ENCODE measurements around the gene PRSS21. TPM values are rescaled to one million over a fixed set of nuclear protein-coding genes. Genes with fewer than 3 reads are reported as not detected.

PRSS21 gene
- total RNA-seq, 1 donor from 2014 or later, result 4.5 TPM

GRCh38 chr16:2856686-2857450, 39.8 kb downstream of the PRSS21 start:
- FAIRE-seq, result no peak
- TF ChIP-seq, protein P1, sequence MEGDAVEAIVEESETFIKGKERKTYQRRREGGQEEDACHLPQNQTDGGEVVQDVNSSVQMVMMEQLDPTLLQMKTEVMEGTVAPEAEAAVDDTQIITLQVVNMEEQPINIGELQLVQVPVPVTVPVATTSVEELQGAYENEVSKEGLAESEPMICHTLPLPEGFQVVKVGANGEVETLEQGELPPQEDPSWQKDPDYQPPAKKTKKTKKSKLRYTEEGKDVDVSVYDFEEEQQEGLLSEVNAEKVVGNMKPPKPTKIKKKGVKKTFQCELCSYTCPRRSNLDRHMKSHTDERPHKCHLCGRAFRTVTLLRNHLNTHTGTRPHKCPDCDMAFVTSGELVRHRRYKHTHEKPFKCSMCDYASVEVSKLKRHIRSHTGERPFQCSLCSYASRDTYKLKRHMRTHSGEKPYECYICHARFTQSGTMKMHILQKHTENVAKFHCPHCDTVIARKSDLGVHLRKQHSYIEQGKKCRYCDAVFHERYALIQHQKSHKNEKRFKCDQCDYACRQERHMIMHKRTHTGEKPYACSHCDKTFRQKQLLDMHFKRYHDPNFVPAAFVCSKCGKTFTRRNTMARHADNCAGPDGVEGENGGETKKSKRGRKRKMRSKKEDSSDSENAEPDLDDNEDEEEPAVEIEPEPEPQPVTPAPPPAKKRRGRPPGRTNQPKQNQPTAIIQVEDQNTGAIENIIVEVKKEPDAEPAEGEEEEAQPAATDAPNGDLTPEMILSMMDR (IDR thresholded peaks at IDR 0.05; ENCODE audit: insufficient read depth, low read length, severe bottlenecking), result no peak
- no peak for DNase-seq (ENCODE audit: low read depth)
- Histone ChIP-seq H3K36me3 (ENCODE audit: control insufficient read depth, insufficient read depth, low read length) (no peaks in the 10 kb centered on the region), H3K27me3 (ENCODE audit: control insufficient read depth, insufficient read depth, low read length) (no peaks in the 10 kb centered on the region), H3K4me3 (ENCODE audit: low read depth, low read length) (peak overlapping the region; percentile 47)

GRCh38 chr16:2857451-2858244, 40.6 kb downstream of the PRSS21 start, which contains the start of gene PRSS22:
PRSS22 (minus strand) TSS chr16:2858170; CDS start chr16:2858104, 66 bp downstream.
- Histone ChIP-seq H3K4me3 (ENCODE audit: low read depth, low read length) (peak within 1 kb of the TSS; percentile 47), H3K36me3 (ENCODE audit: control insufficient read depth, insufficient read depth, low read length) (no peaks in the 10 kb centered on the region), H3K27me3 (ENCODE audit: control insufficient read depth, insufficient read depth, low read length) (no peaks in the 10 kb centered on the region)
- peak; percentile 27 for DNase-seq (ENCODE audit: low read depth)
- FAIRE-seq, result no peak
- TF ChIP-seq, protein P1 (IDR thresholded peaks at IDR 0.05; ENCODE audit: insufficient read depth, low read length, severe bottlenecking), result no peak

DNA sequence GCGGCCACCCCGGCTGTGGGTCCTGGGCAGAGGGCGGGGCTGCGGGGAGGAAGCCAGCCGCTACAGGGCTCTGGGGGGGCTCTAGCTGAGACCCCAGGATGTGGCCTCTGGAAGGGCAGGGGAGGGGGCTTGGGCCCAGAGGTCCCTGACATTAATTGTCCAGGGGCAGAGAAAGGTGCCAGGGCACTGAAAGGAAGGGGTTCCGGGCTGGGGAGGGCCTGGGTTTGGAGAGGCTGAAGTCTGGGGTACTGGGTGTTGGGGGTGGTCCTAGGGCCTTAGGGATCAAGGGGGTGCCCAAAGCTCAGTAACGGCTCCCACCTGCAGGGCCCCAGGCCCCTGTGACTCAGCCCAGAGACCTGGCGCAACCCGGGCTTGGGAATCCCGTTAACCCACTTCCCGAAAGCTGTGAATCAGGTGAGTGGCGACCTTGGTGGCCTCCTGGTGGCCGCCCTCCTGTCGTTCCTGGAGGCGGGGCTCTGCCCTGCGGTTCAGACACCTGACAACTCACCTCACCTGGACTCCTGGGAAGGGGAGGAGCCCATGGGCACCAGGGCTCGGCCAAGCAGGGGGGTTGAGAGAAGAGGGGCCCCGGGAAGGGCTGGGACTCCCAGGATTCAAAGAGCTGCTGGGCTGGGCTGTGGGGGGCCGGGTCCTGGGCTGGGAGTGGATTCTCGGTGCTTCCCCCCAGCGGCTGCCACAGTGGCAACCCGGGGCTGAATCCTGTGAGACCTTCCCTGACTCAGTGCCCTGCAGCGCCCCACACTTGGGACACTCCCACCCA, 41.4 kb downstream of the PRSS21 start:
- peak; percentile 68 for DNase-seq (ENCODE audit: low read depth)
- Histone ChIP-seq H3K27me3 (ENCODE audit: control insufficient read depth, insufficient read depth, low read length) (no peaks in the 10 kb centered on the region), H3K4me3 (ENCODE audit: low read depth, low read length) (peak overlapping the region; percentile 47), H3K36me3 (ENCODE audit: control insufficient read depth, insufficient read depth, low read length) (no peaks in the 10 kb centered on the region)
- TF ChIP-seq, protein P1 (IDR thresholded peaks at IDR 0.05; ENCODE audit: insufficient read depth, low read length, severe bottlenecking), result peak; percentile 9
- no peak for FAIRE-seq

- FAIRE-seq, result no peak
- Histone ChIP-seq H3K27me3 (ENCODE audit: control insufficient read depth, insufficient read depth, low read length) (no peaks in the 10 kb centered on the region), H3K36me3 (ENCODE audit: control insufficient read depth, insufficient read depth, low read length) (no peaks in the 10 kb centered on the region), H3K4me3 (ENCODE audit: low read depth, low read length) (no peak overlapping the region)
- DNase-seq (ENCODE audit: low read depth), result no peak
- TF ChIP-seq, protein P1 (IDR thresholded peaks at IDR 0.05; ENCODE audit: insufficient read depth, low read length, severe bottlenecking), result no peak
Measured at GRCh38 chr16:2859686-2860265, 42.7 kb downstream of the PRSS21 start.

GRCh38 chr16:2860826-2861567, 44.0 kb downstream of the PRSS21 start:
- peak; percentile 29 for DNase-seq (ENCODE audit: low read depth)
- H3K27me3 ChIP-seq (ENCODE audit: control insufficient read depth, insufficient read depth, low read length), result no peaks in the 10 kb centered on the region
- TF ChIP-seq, protein P1 (IDR thresholded peaks at IDR 0.05; ENCODE audit: insufficient read depth, low read length, severe bottlenecking), result no peak
- no peaks in the 10 kb centered on the region for H3K36me3 ChIP-seq (ENCODE audit: control insufficient read depth, insufficient read depth, low read length)
- no peak for FAIRE-seq
- no peak overlapping the region for H3K4me3 ChIP-seq (ENCODE audit: low read depth, low read length)
